Measurements from ENCODE around the gene VPS4B.

GRCh38 chr18:63397349-63397748 lies 24.9 kb downstream of the VPS4B start:
- TF ChIP-seq CTCF (conservative IDR thresholded peaks at IDR 0.05 in 1 of 2, IDR thresholded peaks at IDR 0.05 in 1 of 2; ENCODE audit: extremely low read depth in 1 of 2, insufficient read depth in 1 of 2, low read depth in 1 of 2, low read length in 2 of 2), result no peak
- no peak for TF ChIP-seq EZH2 (IDR thresholded peaks at IDR 0.05; ENCODE audit: borderline replicate concordance, low read length)
